DND-41 (cell line): Measurements from ENCODE around the gene LPAR1.

Experiments
- ATAC-seq: fragments of 200-7000 bp; cut with Tn5 transposase; 3 replicates; pipeline ENCODE4 v1.9.1; 2021; ENCODE audit warnings: low read depth; ENCODE audit not compliant: insufficient read depth
- DNase-seq: peaks from one replicate; pipeline ENCODE4 v3.0.0-alpha.2; 2020
- H2AFZ ChIP-seq: 2 replicates; pipeline ENCODE4 v1.6.0; 2012; ENCODE audit warnings: low read depth, low read length
- H3K27ac ChIP-seq: 2 replicates; pipeline ENCODE4 v1.5.1; 2012; ENCODE audit warnings: low read length, inconsistent platforms
- H3K27me3 ChIP-seq: fragments of 200-600 bp; sonication (generic); 2 replicates; pipeline ENCODE4 v1.6.0; 2012; ENCODE audit warnings: low read length, mild to moderate bottlenecking, inconsistent platforms; ENCODE audit not compliant: insufficient read depth, poor library complexity
- H3K36me3 ChIP-seq: 2 replicates; pipeline ENCODE4 v1.5.1; 2012; ENCODE audit warnings: low read length, inconsistent platforms; ENCODE audit not compliant: insufficient read depth
- H3K4me1 ChIP-seq: 2 replicates; pipeline ENCODE4 v1.5.1; 2012; ENCODE audit warnings: mild to moderate bottlenecking, low read length; ENCODE audit not compliant: insufficient read depth
- H3K4me2 ChIP-seq: 2 replicates; pipeline ENCODE4 v1.6.0; 2012; ENCODE audit warnings: mild to moderate bottlenecking, moderate library complexity, low read length, inconsistent platforms; ENCODE audit not compliant: insufficient read depth
- H3K4me3 ChIP-seq, 2 experiments: fragments of 200-600 bp in 1 of 2; shearing (Covaris generic) in 1 of 2; 2 replicates each; pipeline ENCODE4 v1.5.1; 2012 to 2016; ENCODE audit warnings: inconsistent platforms in 2 of 2, low read length in 2 of 2, mild to moderate bottlenecking in 2 of 2, low read depth in 1 of 2, moderate library complexity in 1 of 2
- H3K79me2 ChIP-seq: 2 replicates; pipeline ENCODE4 v1.6.0; 2012; ENCODE audit warnings: low read length, inconsistent platforms; ENCODE audit not compliant: insufficient read depth
- H3K9ac ChIP-seq: 2 replicates; pipeline ENCODE4 v1.6.0; 2012; ENCODE audit warnings: low read depth, mild to moderate bottlenecking, inconsistent platforms, low read length, moderate library complexity
- H3K9me3 ChIP-seq: 2 replicates; pipeline ENCODE4 v1.5.1; 2012; ENCODE audit warnings: low read length, moderate library complexity, mild to moderate bottlenecking, inconsistent platforms; ENCODE audit not compliant: insufficient read depth, severe bottlenecking
- H4K20me1 ChIP-seq: 2 replicates; pipeline ENCODE4 v1.6.0; 2012; ENCODE audit warnings: low read length; ENCODE audit not compliant: insufficient read depth
- CTCF ChIP-seq: IDR thresholded peaks from 2 replicates; pipeline ENCODE4 v1.5.1; 2012; ENCODE audit warnings: borderline replicate concordance, low read length, moderate library complexity, mild to moderate bottlenecking; ENCODE audit not compliant: poor library complexity, severe bottlenecking; ENCODE audit errors: extremely low read depth
- EZH2 ChIP-seq: IDR thresholded peaks from 3 replicates; pipeline ENCODE4 v1.6.1; 2012; ENCODE audit warnings: borderline replicate concordance, low read depth, mild to moderate bottlenecking, moderate library complexity, low read length, inconsistent platforms; ENCODE audit not compliant: severe bottlenecking

Gene LPAR1

DNA sequence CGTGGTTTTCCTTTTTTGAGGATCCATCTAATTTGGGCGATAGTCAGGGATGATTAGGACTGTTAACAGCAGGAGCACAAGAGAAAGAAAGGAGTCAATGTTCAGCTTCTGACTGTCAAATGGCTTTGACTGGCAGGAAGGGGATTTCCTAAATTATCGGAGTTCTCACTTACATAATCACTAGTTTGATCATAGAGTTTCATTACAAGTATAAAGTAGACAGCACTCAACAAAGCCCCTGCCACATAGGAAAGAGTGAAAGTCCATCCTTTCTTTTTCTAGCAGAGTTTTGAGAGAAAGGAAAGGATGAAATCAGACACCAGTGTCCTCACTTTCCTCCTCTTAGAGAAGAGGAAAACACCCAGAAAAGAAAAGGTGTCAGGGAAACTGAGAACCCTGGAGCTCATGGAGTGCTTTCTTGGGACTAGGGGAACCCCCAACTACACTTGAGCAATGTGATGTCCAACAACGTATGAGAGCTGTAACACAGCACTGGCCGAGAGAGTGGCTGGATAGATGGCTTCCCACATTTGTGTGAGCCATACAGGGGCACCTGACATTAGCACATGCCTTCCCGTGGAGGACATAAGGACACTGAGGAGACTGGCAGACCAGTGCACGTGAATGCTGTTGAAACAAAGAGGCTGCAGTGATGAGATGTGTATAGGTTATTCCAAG lies 26.0 kb upstream of the LPAR1 start:
- DNase-seq (no peak), ATAC-seq (no peak)
- Histone ChIP-seq H3K79me2 (no peaks in the 10 kb centered on the region), H3K27me3 (no peaks in the 10 kb centered on the region), H3K4me3 (no peak overlapping the region), H3K9me3 (no peaks in the 10 kb centered on the region), H3K9ac (no peak overlapping the region), H4K20me1 (no peaks in the 10 kb centered on the region), H3K27ac (no peak overlapping the region), H3K4me2 (no peak overlapping the region), H3K36me3 (no peaks in the 10 kb centered on the region), H2AFZ (no peak overlapping the region), H3K4me1 (no peaks in the 10 kb centered on the region)
- TF ChIP-seq EZH2 (no peak), CTCF (no peak)

GRCh38 chr9:111063332-111063731 lies 25.1 kb upstream of the LPAR1 start:
- Histone ChIP-seq H3K9ac (no peak overlapping the region), H3K4me1 (no peaks in the 10 kb centered on the region), H3K4me3 (no peak overlapping the region), H3K79me2 (no peaks in the 10 kb centered on the region), H2AFZ (no peak overlapping the region), H3K27ac (no peak overlapping the region), H3K9me3 (no peaks in the 10 kb centered on the region), H3K27me3 (no peaks in the 10 kb centered on the region), H4K20me1 (no peaks in the 10 kb centered on the region), H3K36me3 (no peaks in the 10 kb centered on the region), H3K4me2 (no peak overlapping the region)
- ATAC-seq (no peak), DNase-seq (no peak)
- TF ChIP-seq EZH2: no peak
- TF ChIP-seq CTCF: no peak

- TF ChIP-seq CTCF (no peak), EZH2 (no peak)
- Histone ChIP-seq H3K36me3 (no peaks in the 10 kb centered on the region), H4K20me1 (no peaks in the 10 kb centered on the region), H3K9ac (no peak overlapping the region), H3K79me2 (no peaks in the 10 kb centered on the region), H3K4me1 (no peaks in the 10 kb centered on the region), H3K9me3 (no peaks in the 10 kb centered on the region), H2AFZ (no peak overlapping the region), H3K27ac (no peak overlapping the region), H3K4me3 (no peak overlapping the region), H3K27me3 (no peaks in the 10 kb centered on the region), H3K4me2 (no peak overlapping the region)
- DNase-seq: no peak
- ATAC-seq: no peak
These were observed 19.9 kb upstream of the LPAR1 start for GRCh38 chr9:111058166-111058565.
